Esophagus squamous epithelium (tissue), 4 donors: ENCODE data around the gene DFFA.

Experiments used
- CTCF ChIP-seq, 6 experiments: fragments of 450-650 bp in 4 of 6; fragments of 200-600 bp in 2 of 6; sonication (generic) in 2 of 6; IDR thresholded peaks; one replicate each; pipeline ENCODE4 v1.5.1; 2016 to 2019; ENCODE audit warnings: antibody characterized with exemption in 6 of 6, mild to moderate bottlenecking in 4 of 6, moderate library complexity in 4 of 6
- POLR2A ChIP-seq, 4 donors: fragments of 450-650 bp; IDR thresholded peaks; one replicate each; pipeline ENCODE4 v1.6.1; 2017; ENCODE audit warnings: antibody characterized with exemption in 4 of 4, mild to moderate bottlenecking in 4 of 4, moderate library complexity in 3 of 4

- TF ChIP-seq POLR2A (IDR thresholded peaks at IDR 0.05) (no peak), CTCF (IDR thresholded peaks at IDR 0.05) (no peak)
Observed at GRCh38 chr1:10434590-10434989, 37.7 kb downstream of the DFFA start.
